SU-DHL-6 (cell line): Measurements from ENCODE around the gene CLDN6.

Experiments
- CTCF ChIP-seq: fragments of 200-600 bp; sonication (generic); IDR thresholded peaks from one replicate; pipeline ENCODE4 v1.5.1; 2017; ENCODE audit warnings: antibody characterized with exemption, mild to moderate bottlenecking, low read length, moderate library complexity; ENCODE audit not compliant: insufficient read depth, poor library complexity, severe bottlenecking
- EZH2phosphoT487 ChIP-seq: fragments of 200-600 bp; sonication (generic), shearing (Covaris generic); conservative IDR thresholded peaks from 2 replicates; pipeline ENCODE4 v1.6.1; 2018; ENCODE audit warnings: mild to moderate bottlenecking, antibody characterized with exemption, low read length, moderate library complexity, mixed read lengths

- no peak for TF ChIP-seq CTCF
- no peak for TF ChIP-seq EZH2phosphoT487
Measured at GRCh38 chr16:2987286-2987685, 30.7 kb downstream of the CLDN6 start.
